ENCODE measurements around the gene SULF2.

DNA sequence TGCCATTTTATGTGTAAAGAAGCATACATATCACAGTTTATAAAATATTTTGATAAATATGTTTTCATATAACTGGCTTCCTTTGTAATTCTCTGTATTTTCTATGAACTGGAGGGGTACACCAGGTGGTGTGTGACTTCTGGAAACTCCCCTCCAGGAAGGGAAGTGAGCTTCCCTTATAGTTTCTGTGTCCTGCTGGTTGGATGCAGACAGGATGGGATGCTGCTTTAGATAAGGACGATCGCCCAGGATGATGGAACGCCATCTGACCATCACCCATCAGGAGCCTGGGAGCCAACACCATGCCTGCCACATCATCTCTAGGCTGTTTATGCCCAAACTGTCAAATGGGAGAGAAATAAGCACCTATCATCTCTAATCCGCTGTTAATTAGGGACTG lies 66.1 kb downstream of the SULF2 start:
- TF ChIP-seq, protein P1, sequence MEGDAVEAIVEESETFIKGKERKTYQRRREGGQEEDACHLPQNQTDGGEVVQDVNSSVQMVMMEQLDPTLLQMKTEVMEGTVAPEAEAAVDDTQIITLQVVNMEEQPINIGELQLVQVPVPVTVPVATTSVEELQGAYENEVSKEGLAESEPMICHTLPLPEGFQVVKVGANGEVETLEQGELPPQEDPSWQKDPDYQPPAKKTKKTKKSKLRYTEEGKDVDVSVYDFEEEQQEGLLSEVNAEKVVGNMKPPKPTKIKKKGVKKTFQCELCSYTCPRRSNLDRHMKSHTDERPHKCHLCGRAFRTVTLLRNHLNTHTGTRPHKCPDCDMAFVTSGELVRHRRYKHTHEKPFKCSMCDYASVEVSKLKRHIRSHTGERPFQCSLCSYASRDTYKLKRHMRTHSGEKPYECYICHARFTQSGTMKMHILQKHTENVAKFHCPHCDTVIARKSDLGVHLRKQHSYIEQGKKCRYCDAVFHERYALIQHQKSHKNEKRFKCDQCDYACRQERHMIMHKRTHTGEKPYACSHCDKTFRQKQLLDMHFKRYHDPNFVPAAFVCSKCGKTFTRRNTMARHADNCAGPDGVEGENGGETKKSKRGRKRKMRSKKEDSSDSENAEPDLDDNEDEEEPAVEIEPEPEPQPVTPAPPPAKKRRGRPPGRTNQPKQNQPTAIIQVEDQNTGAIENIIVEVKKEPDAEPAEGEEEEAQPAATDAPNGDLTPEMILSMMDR (CRISPR knock-in tag; IDR thresholded peaks at IDR 0.05) = no peak
- TF ChIP-seq, protein P2, sequence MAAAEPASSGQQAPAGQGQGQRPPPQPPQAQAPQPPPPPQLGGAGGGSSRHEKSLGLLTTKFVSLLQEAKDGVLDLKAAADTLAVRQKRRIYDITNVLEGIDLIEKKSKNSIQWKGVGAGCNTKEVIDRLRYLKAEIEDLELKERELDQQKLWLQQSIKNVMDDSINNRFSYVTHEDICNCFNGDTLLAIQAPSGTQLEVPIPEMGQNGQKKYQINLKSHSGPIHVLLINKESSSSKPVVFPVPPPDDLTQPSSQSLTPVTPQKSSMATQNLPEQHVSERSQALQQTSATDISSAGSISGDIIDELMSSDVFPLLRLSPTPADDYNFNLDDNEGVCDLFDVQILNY (CRISPR knock-in tag; conservative IDR thresholded peaks at IDR 0.05) = no peak
- TF ChIP-seq IRF2 (CRISPR knock-in tag; IDR thresholded peaks at IDR 0.05) = no peak
- TF ChIP-seq, protein P3, sequence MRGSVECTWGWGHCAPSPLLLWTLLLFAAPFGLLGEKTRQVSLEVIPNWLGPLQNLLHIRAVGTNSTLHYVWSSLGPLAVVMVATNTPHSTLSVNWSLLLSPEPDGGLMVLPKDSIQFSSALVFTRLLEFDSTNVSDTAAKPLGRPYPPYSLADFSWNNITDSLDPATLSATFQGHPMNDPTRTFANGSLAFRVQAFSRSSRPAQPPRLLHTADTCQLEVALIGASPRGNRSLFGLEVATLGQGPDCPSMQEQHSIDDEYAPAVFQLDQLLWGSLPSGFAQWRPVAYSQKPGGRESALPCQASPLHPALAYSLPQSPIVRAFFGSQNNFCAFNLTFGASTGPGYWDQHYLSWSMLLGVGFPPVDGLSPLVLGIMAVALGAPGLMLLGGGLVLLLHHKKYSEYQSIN (CRISPR knock-in tag; IDR thresholded peaks at IDR 0.05; ENCODE audit: borderline replicate concordance) = no peak
- TF ChIP-seq, protein P4, sequence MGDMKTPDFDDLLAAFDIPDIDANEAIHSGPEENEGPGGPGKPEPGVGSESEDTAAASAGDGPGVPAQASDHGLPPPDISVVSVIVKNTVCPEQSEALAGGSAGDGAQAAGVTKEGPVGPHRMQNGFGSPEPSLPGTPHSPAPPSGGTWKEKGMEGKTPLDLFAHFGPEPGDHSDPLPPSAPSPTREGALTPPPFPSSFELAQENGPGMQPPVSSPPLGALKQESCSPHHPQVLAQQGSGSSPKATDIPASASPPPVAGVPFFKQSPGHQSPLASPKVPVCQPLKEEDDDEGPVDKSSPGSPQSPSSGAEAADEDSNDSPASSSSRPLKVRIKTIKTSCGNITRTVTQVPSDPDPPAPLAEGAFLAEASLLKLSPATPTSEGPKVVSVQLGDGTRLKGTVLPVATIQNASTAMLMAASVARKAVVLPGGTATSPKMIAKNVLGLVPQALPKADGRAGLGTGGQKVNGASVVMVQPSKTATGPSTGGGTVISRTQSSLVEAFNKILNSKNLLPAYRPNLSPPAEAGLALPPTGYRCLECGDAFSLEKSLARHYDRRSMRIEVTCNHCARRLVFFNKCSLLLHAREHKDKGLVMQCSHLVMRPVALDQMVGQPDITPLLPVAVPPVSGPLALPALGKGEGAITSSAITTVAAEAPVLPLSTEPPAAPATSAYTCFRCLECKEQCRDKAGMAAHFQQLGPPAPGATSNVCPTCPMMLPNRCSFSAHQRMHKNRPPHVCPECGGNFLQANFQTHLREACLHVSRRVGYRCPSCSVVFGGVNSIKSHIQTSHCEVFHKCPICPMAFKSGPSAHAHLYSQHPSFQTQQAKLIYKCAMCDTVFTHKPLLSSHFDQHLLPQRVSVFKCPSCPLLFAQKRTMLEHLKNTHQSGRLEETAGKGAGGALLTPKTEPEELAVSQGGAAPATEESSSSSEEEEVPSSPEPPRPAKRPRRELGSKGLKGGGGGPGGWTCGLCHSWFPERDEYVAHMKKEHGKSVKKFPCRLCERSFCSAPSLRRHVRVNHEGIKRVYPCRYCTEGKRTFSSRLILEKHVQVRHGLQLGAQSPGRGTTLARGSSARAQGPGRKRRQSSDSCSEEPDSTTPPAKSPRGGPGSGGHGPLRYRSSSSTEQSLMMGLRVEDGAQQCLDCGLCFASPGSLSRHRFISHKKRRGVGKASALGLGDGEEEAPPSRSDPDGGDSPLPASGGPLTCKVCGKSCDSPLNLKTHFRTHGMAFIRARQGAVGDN (CRISPR knock-in tag; IDR thresholded peaks at IDR 0.05) = no peak
- TF ChIP-seq EEA1 (CRISPR knock-in tag; IDR thresholded peaks at IDR 0.05; ENCODE audit: borderline replicate concordance) = no peak
- TF ChIP-seq ZZZ3 (CRISPR knock-in tag; IDR thresholded peaks at IDR 0.05; ENCODE audit: borderline replicate concordance) = no peak
- no peak for TF ChIP-seq TBP (CRISPR knock-in tag; IDR thresholded peaks at IDR 0.05)
- no peak for TF ChIP-seq MEIS1 (CRISPR knock-in tag; IDR thresholded peaks at IDR 0.05; ENCODE audit: borderline replicate concordance)
- TF ChIP-seq ZNF232 (CRISPR knock-in tag; IDR thresholded peaks at IDR 0.05; ENCODE audit: borderline replicate concordance) = no peak
- no peak for TF ChIP-seq FOSL1 (CRISPR knock-in tag; IDR thresholded peaks at IDR 0.05; ENCODE audit: borderline replicate concordance)
- TF ChIP-seq NFRKB (IDR thresholded peaks at IDR 0.05) = no peak

Data from HepG2 (cell line).